Bronchial epithelial cell (primary cell): ENCODE data around the gene EDC3. TPM values are rescaled to one million over a fixed set of nuclear protein-coding genes. Genes with fewer than 3 reads are reported as not detected.
A peak's percentile ranks its signal among the peaks of the same experiment; 100 is the strongest.

Source experiments
- DNase-seq: peaks from one replicate; pipeline ENCODE4 v3.0.0-alpha.2; 2010; ENCODE audit warnings: low read depth
- FAIRE-seq: peaks from 2 replicates; lab custom pipeline; 2011; peaks lifted over from hg19 to GRCh38; lab: Jason Lieb, UNC
- H3K27me3 ChIP-seq: 2 replicates; pipeline ENCODE4 v1.5.1; 2011; ENCODE audit warnings: low read length; ENCODE audit not compliant: control insufficient read depth, insufficient read depth
- H3K36me3 ChIP-seq: 2 replicates; pipeline ENCODE4 v1.5.1; 2011; ENCODE audit warnings: low read length; ENCODE audit not compliant: control insufficient read depth, insufficient read depth
- H3K4me3 ChIP-seq: 2 replicates; pipeline ENCODE4 v1.5.1; 2011; ENCODE audit warnings: mild to moderate bottlenecking, low read depth, low read length, control low read depth
- total RNA-seq: library from RNA; depleted of rRNA; stranded (reverse); fragments of >200 nt; gene quantifications from 2 replicates; pipeline ENCODE4 v1.2.1, GENCODE V29; 2014
- TF ChIP-seq, protein P1 (sequence below): IDR thresholded peaks from 2 replicates; pipeline ENCODE4 v1.5.1; 2011; ENCODE audit warnings: mild to moderate bottlenecking, moderate library complexity, low read length, control low read depth, inconsistent platforms; ENCODE audit not compliant: insufficient read depth, severe bottlenecking

Gene EDC3
- total RNA-seq, 1 donor from 2014 or later: 6.1 TPM

DNA sequence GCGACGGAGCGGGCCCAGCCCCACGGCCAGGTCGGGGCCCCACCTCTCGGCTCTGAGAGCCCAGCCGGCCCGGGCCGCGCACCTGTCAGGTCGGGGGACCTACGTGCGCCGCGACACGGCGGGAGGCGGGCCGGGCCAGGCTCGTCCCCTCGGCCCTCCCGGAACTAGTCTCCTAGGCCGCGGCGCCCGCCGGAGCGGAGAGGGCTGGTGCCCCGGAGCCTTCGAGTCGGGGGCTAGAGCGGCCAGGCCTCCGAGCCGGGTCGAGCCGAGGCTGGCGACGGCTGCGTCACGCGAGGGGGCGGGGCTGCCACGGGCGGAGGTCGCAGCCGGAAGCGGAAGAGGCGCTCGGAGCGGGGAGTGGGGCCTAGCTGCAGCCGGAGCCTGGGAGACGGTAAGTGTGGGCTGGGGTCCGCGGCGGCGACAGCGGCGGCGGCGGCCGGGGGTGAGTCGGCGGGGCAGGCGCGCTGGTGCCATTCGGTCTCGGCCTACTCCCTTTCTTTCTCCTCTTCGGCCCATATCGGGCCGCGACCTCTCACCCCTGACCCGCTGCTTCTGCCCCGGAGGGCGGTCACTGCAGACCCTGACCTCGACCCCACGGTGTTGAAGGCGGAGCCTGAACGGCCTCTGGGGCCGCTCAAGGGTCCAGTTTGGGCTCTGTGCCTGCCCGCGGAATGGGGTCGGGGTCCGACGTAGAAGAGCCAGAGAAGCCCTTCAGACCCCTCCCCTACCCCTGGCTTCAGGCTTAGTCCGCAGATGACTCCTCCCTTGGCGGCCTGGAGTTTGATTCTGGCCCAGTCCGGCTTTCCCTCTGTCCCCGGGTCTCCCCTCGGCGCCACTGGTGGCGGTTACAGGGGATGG, 80.1 kb downstream of the EDC3 start, which contains the start of gene CLK3:
TSS of gene CLK3 (plus strand) at position 329 of the 858 bp plus-strand sequence. CDS start 3,361 bp downstream, outside the sequence.
- FAIRE-seq (no peak), DNase-seq (peak; percentile 79)
- H3K27me3 ChIP-seq: no peaks in the 10 kb centered on the region
- H3K36me3 ChIP-seq: peaks cover 17% of the 10 kb centered on the region
- TF ChIP-seq, protein P1, sequence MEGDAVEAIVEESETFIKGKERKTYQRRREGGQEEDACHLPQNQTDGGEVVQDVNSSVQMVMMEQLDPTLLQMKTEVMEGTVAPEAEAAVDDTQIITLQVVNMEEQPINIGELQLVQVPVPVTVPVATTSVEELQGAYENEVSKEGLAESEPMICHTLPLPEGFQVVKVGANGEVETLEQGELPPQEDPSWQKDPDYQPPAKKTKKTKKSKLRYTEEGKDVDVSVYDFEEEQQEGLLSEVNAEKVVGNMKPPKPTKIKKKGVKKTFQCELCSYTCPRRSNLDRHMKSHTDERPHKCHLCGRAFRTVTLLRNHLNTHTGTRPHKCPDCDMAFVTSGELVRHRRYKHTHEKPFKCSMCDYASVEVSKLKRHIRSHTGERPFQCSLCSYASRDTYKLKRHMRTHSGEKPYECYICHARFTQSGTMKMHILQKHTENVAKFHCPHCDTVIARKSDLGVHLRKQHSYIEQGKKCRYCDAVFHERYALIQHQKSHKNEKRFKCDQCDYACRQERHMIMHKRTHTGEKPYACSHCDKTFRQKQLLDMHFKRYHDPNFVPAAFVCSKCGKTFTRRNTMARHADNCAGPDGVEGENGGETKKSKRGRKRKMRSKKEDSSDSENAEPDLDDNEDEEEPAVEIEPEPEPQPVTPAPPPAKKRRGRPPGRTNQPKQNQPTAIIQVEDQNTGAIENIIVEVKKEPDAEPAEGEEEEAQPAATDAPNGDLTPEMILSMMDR: no peak
- peak within 1 kb of the TSS; percentile 99 for H3K4me3 ChIP-seq

DNA sequence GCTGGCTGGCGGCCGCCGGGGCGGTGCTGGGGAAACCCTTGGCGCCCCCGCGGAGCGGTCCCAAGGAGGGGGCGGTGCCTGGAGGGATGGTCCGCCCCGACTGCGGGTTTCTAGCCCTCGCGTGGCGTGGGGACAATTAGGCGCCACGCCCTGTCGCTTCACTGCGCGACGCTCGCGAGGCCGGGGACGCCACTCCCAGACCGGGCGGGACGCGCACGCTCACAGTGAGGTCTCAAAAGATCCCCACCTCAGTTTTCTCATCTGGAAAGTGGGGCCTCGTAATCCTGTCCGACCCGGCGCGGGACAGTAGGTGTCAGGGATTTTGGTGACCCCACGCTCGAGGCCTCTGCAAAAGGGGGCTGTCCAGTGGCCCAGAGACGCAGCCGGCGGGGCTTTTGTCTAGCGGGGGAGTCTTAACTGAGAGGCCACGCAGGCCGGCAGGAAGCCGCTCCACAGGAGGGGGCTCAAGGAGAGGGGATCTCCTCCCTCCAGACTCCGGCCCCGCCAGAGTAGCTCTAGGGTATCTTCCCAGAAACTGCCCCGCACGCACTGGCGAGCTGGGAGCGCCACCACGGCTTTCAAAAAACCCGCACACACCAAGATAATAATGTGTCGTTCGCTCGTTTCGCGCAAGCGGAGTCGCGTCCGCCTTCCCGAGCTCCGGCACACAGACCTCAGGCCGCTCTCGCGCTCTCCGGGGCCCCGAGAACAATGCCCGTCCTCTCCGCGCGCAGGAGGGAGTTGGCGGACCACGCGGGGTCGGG, 80.9 kb downstream of the EDC3 start:
- FAIRE-seq: no peak

DNA sequence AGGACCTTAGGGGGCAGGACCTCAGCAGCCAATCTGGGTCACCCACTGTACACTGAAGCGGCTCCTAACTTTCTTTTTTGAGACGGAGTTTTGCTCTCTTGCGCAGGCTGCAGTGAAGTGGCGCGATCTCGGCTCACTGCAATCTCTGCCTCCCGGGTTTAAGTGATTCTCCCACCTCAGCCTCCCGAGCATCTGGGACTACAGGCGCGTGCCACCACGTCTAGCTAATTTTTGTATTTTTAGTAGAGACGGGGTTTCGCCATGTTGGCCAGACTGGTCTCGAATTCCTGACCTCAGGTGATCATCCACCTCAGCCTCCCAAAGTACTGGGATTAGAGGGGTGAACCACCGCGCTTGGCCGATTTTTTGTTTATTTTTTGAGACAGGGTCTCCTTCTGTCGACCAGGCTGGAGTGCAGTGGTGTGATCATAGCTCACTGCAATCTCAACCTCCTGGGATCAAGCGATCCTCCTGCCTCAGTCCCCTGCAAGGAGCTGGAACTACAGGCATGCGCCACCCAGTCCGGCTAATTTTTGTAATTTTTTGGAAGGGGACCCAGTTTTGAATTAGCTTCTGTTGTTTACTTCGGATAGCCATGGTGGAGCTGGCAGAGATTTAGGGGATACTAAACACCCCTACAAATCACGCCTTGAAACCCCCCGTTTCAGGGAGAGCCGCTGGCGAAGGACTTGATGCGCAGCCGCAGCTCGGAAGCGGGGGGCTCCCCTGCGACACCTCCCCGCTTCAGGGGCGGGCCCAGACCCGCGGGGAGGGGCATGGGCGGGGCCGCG, 81.7 kb downstream of the EDC3 start:
- H3K27me3 ChIP-seq: no peaks in the 10 kb centered on the region
- peaks cover 4% of the 10 kb centered on the region for H3K36me3 ChIP-seq
- FAIRE-seq: no peak
- TF ChIP-seq, protein P1: no peak
- DNase-seq: no peak
- H3K4me3 ChIP-seq: peak overlapping the region; percentile 99

More for the DNA sequence above, 80.9 kb downstream of the EDC3 start:
- Histone ChIP-seq H3K36me3 (peaks cover 10% of the 10 kb centered on the region), H3K4me3 (peak overlapping the region; percentile 99), H3K27me3 (no peaks in the 10 kb centered on the region)
- TF ChIP-seq, protein P1: no peak
- peak; percentile 30 for DNase-seq

GRCh38 chr15:74613089-74613952, 82.5 kb downstream of the EDC3 start:
- no peak overlapping the region for H3K4me3 ChIP-seq
- FAIRE-seq: no peak
- no peaks in the 10 kb centered on the region for H3K36me3 ChIP-seq
- no peak for DNase-seq
- TF ChIP-seq, protein P1: no peak
- no peaks in the 10 kb centered on the region for H3K27me3 ChIP-seq

DNA sequence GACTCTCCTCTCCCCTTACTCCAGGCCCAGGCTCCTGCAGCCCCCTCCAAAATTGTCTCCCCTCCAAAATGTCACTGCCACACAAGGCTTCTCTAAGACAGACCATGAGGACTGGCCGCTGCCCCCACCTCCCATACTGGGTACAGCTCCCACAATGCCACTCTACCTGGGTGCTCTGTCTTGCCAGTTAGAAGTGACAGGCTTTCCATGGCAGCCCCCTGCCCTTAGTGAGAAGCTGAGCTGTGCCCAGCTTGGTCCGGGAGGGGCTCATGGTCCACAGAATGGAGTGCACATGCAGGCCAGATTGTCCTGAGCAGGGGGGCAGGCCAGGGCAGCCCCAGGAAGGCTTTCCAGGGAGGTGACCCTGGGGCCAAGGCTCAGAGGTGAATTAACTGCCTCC, 83.1 kb downstream of the EDC3 start:
- Histone ChIP-seq H3K36me3 (no peaks in the 10 kb centered on the region), H3K4me3 (no peak overlapping the region), H3K27me3 (no peaks in the 10 kb centered on the region)
- TF ChIP-seq, protein P1: no peak
- FAIRE-seq: no peak
- DNase-seq: no peak
